Sigmoid colon (tissue), 4 donors: ENCODE measurements around the gene CDIP1.

Experiments
- CTCF ChIP-seq, 4 experiments: fragments of 450-650 bp in 3 of 4; fragments of 200-600 bp in 1 of 4; IDR thresholded peaks; one replicate each; pipeline ENCODE4 v1.5.1; 2016 to 2019; ENCODE audit warnings: antibody characterized with exemption in 4 of 4, mild to moderate bottlenecking in 3 of 4, moderate library complexity in 2 of 4
- EP300 ChIP-seq, 4 donors: sonication (generic); formaldehyde crosslinking; IDR thresholded peaks; one replicate each; pipeline ENCODE4 v1.6.1; 2017; ENCODE audit warnings: antibody characterized with exemption in 4 of 4
- POLR2A ChIP-seq, 2 donors: fragments of 450-650 bp; IDR thresholded peaks; one replicate each; pipeline ENCODE4 v1.6.1; 2016; ENCODE audit warnings: antibody characterized with exemption in 2 of 2, mild to moderate bottlenecking in 2 of 2, moderate library complexity in 2 of 2
- POLR2AphosphoS5 ChIP-seq, 4 donors: sonication (generic); formaldehyde crosslinking; IDR thresholded peaks; one replicate each; pipeline ENCODE4 v1.6.1; 2017; ENCODE audit warnings: antibody characterized with exemption in 4 of 4

GRCh38 chr16:4525634-4526277, 12.8 kb downstream of the CDIP1 start:
- no peak for TF ChIP-seq CTCF (IDR thresholded peaks at IDR 0.05)
- no peak for TF ChIP-seq POLR2AphosphoS5 (IDR thresholded peaks at IDR 0.05)
- TF ChIP-seq POLR2A (IDR thresholded peaks at IDR 0.05), result no peak
- TF ChIP-seq EP300 (IDR thresholded peaks at IDR 0.05), result no peak
